Ovary (tissue), 3 donors: ENCODE measurements around the gene LRCH1.

ENCODE experiments used
- CTCF ChIP-seq, 3 donors: fragments of 450-650 bp in 2 of 3; fragments of 200-600 bp in 1 of 3; IDR thresholded peaks; one replicate each; pipeline versions ENCODE4 v1.5.1 to v1.8.0; 2016 to 2022; ENCODE audit warnings: antibody characterized with exemption in 3 of 3, mild to moderate bottlenecking in 1 of 3
- EP300 ChIP-seq: sonication (generic); formaldehyde crosslinking; IDR thresholded peaks from one replicate; pipeline ENCODE4 v1.6.1; 2017; ENCODE audit warnings: antibody characterized with exemption
- POLR2A ChIP-seq: fragments of 450-650 bp; IDR thresholded peaks from one replicate; pipeline ENCODE4 v1.6.1; 2017; ENCODE audit warnings: antibody characterized with exemption, mild to moderate bottlenecking, moderate library complexity
- donor health status: DM: no; HTN: no; CAD: no.

GRCh38 chr13:46747031-46747820 is 194.3 kb downstream of the LRCH1 start:
- no peak for TF ChIP-seq CTCF (IDR thresholded peaks at IDR 0.05)
- no peak for TF ChIP-seq EP300
- no peak for TF ChIP-seq POLR2A
